ENCODE results near the gene BCL2. TPM values are rescaled to one million over a fixed set of nuclear protein-coding genes. Genes with fewer than 3 reads are reported as not detected.

Gene BCL2
- total RNA-seq, 1 donor, result 78.2 TPM

DNA sequence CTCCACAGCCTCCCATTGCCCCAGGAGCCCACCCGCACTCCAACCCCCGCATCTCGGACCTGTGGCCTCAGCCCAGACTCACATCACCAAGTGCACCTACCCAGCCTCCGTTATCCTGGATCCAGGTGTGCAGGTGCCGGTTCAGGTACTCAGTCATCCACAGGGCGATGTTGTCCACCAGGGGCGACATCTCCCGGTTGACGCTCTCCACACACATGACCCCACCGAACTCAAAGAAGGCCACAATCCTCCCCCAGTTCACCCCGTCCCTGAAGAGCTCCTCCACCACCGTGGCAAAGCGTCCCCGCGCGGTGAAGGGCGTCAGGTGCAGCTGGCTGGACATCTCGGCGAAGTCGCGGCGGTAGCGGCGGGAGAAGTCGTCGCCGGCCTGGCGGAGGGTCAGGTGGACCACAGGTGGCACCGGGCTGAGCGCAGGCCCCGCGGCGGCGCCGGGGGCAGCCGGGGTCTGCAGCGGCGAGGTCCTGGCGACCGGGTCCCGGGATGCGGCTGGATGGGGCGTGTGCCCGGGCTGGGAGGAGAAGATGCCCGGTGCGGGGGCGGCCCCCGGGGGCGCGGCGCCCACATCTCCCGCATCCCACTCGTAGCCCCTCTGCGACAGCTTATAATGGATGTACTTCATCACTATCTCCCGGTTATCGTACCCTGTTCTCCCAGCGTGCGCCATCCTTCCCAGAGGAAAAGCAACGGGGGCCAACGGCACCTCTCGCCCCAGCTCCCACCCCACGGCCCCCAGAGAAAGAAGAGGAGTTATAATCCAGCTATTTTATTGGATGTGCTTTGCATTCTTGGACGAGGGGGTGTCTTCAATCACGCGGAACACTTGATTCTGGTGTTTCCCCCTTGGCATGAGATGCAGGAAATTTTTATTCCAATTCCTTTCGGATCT is 1.3 kb downstream of the BCL2 start:
- Histone ChIP-seq H3K4me1 (ENCODE audit: insufficient read depth, low read length) (peaks cover 59% of the 10 kb centered on the region), H3K27me3 (ENCODE audit: insufficient read depth, low read length) (no peaks in the 10 kb centered on the region), H3K4me3 (ENCODE audit: low read length) (peak overlapping the region; percentile 62), H3K9me3 (ENCODE audit: low read depth, low read length) (no peaks in the 10 kb centered on the region)

DNA sequence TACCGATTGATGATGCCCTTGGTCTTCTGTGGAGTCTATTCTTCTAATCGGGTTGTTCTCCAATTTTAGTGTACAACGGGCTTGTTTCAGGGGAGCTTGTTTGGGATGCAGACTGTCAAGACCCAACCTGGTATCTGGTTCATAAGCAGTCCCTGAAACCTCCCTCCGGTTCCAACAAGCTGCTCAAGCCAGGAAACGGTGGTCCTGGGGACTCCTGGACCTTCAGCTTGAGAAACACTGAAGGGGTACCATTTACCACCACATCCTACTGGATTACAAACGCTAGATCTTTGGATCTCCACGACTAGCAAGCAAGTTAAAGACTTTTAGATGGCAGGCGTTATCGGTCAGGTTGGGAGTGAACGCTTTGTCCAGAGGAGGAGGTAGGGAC is 2.0 kb downstream of the BCL2 start:
- no peaks in the 10 kb centered on the region for H3K9me3 ChIP-seq (ENCODE audit: low read depth, low read length)
- peaks cover 59% of the 10 kb centered on the region for H3K4me1 ChIP-seq (ENCODE audit: insufficient read depth, low read length)
- peak overlapping the region; percentile 62 for H3K4me3 ChIP-seq (ENCODE audit: low read length)
- no peaks in the 10 kb centered on the region for H3K27me3 ChIP-seq (ENCODE audit: insufficient read depth, low read length)

DNA sequence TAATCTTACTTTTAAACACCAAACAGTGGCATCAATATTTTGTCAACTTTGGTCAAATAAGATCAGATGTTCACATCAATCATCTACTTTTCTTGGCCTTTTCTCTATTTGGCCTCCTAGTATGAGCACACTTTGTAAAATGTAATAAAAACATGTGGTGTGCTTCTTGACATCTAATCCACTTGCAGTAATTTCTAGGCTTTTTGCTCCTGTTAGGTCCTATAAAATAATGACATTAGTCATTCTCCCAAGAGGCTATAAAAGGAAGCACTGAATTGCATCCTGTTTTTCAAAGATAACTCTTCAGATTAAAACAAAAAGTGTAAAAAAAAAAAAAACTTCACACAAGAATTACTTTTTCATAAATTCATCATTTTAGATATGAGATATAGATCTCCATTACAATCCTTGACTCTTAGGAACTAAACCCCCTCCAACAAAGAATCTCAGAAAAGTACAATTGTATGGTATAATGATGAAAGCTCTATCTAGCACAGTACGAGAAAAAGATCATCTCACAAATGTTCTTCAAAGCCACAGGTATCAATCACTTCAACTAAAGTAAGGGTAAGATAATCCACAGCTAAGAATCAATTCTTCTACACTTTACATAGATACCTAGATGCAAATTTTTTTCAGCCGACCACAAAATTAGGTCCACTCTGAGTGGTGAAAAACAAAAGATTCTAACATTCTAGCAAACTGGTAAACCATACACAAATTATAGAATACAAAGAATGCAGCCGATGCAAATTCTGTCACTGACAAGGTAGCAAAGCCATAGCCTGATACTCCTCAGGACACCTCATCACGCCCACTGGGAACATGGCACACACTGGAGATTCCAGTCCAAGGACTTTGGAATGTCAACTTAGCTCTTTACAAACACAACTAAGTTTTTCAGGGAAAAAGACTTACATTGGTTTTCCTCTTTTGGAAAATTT is 2.7 kb downstream of the BCL2 start:
- Histone ChIP-seq H3K9me3 (ENCODE audit: low read depth, low read length) (no peaks in the 10 kb centered on the region), H3K4me3 (ENCODE audit: low read length) (peak overlapping the region; percentile 62), H3K27me3 (ENCODE audit: insufficient read depth, low read length) (no peaks in the 10 kb centered on the region), H3K4me1 (ENCODE audit: insufficient read depth, low read length) (peaks cover 56% of the 10 kb centered on the region)

DNA sequence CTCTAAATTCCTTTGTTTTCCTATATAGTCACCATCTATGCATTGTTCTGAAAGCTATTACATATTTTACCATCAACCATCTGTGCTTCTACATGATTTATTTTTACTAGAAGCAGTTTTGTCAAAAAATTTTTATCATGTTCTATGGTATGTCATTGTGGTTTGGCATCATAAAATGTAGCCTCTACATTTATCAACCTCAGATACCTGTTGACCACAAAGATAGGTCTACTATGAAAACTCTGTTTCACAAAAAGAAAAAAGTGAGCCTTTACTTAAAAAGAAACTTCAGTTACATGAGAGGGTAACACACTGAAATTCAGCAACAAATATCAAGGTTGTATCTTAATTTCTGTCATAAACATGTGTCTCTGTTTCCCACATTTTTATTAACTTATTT is 3.7 kb downstream of the BCL2 start:
- no peak overlapping the region for H3K4me3 ChIP-seq (ENCODE audit: low read length)

DNA sequence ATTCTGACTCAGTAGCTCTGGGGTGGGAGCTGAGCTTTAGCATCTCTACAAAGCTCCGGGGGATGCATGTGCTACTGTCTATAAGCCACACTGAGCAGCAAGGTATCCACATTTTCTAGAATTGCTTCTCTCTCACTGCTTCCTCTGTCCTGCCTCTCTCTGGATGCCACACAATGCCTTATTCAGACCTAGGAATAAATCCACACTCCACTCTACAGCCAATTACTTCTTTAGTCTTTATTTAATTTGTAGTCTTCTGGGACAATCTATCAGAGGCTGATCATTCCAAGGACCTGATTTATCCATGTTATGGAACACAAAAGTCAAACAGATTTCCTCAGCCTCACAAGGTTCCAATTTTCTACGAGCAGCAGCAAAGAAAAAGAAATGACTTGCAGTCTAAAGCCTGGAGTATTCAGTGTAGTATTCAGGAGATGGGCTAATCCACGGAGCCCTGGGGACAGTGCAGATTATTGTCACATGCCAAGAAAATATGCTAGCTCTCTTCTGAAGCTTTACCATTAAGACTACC is 4.4 kb downstream of the BCL2 start:
- H3K4me1 ChIP-seq (ENCODE audit: insufficient read depth, low read length), result peaks cover 51% of the 10 kb centered on the region

More for the DNA sequence above, 3.7 kb downstream of the BCL2 start:
- no peaks in the 10 kb centered on the region for H3K9me3 ChIP-seq (ENCODE audit: low read depth, low read length)
- H3K4me1 ChIP-seq (ENCODE audit: insufficient read depth, low read length), result peaks cover 54% of the 10 kb centered on the region
- H3K27me3 ChIP-seq (ENCODE audit: insufficient read depth, low read length), result no peaks in the 10 kb centered on the region

DNA sequence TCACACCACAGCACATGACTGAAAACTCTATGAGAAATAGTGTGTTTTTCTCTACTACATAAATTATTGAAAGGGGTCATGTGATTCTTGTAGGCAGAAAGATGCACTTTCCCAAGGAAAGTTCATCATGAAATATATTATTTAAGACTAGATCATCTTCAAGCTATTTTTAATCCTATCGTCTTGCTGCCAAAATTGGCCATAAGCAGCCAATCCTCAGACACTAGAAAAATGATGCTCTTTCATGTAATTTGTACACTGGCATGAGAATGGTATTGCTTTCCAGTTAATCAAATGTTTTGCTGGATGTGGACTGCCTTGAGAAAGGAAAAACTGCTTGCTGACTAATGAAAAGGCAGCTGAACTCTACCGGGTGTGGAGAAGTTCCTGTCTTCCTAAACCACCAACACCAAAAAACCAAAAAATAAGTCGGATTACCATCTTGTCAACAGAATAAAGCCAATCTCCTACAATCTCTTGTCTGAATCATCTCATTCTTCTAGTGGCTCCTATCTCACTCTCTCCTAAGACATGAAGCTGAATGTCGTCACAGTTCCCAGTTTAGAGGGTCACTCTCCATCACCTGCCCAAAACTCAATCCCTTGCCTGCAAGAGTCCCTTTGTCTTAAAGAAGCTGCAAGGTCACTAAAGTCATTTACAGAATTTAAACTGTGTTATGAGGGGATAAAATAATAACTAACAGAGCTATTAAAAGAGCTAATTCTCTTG is 5.3 kb downstream of the BCL2 start:
- Histone ChIP-seq H3K4me3 (ENCODE audit: low read length) (no peak overlapping the region), H3K4me1 (ENCODE audit: insufficient read depth, low read length) (peaks cover 58% of the 10 kb centered on the region), H3K27me3 (ENCODE audit: insufficient read depth, low read length) (no peaks in the 10 kb centered on the region)

More for the DNA sequence above, 4.4 kb downstream of the BCL2 start:
- no peak overlapping the region for H3K4me3 ChIP-seq (ENCODE audit: low read length)
- H3K9me3 ChIP-seq (ENCODE audit: low read depth, low read length), result no peaks in the 10 kb centered on the region
- no peaks in the 10 kb centered on the region for H3K27me3 ChIP-seq (ENCODE audit: insufficient read depth, low read length)

DNA sequence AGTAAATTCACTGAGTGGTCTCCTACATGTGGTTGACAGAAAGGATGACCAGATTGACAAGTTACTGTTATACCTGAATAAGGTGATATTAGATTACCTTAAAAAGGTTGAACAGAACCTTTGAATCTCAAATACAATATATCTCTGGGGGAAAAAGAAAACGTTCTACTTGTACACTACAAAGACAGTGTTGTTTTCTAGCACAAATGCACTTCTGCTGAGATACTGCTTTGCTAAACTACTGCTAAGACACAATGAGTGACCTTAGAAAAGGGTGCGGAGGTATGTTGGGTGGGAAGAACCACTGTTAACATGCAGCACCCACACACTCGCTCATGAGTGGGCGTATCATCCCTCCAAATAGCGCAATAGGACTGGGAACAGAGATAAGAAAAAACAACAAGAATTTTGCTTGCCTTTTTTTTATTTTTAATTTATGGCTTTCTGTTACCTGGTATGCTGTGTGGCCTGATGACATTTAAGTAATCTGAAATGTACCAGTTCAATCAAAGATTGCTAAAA is 6.1 kb downstream of the BCL2 start:
- Histone ChIP-seq H3K27me3 (ENCODE audit: insufficient read depth, low read length) (no peaks in the 10 kb centered on the region), H3K4me3 (ENCODE audit: low read length) (no peak overlapping the region), H3K9me3 (ENCODE audit: low read depth, low read length) (no peaks in the 10 kb centered on the region), H3K4me1 (ENCODE audit: insufficient read depth, low read length) (peaks cover 58% of the 10 kb centered on the region)

More for the DNA sequence above, 5.3 kb downstream of the BCL2 start:
- no peaks in the 10 kb centered on the region for H3K9me3 ChIP-seq (ENCODE audit: low read depth, low read length)

DNA sequence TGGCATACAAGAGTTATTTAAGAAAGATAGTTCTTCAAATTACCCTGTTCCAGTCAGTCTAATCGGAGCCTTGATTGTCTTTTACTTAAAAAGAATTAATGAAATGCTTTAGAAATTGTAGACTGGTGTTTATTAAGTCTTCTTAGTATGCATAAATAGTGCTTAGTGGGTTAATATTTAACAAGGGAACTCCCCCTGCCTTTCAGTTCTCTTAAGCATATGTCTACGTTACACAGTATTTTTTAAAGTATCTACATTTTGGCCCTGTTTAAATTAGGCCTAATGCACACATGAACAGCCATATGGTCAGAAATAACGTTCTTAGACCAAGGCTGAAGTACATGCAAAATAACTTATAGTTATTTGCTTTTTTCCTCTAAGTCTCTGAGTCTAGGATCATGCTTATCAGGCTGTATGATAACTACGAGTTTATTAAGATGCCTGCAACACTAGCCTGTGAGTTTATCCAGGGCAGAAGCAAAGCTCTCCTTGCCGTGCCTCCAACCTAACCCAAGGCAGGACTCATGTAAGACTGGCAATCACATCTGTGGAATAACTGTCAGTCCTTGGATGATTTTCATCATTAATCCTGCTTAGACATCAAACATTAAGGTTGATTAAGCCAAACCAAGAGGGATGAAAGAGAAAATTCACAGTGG is 6.7 kb downstream of the BCL2 start:
- no peaks in the 10 kb centered on the region for H3K27me3 ChIP-seq (ENCODE audit: insufficient read depth, low read length)
- no peaks in the 10 kb centered on the region for H3K9me3 ChIP-seq (ENCODE audit: low read depth, low read length)
- no peak overlapping the region for H3K4me3 ChIP-seq (ENCODE audit: low read length)
- peaks cover 56% of the 10 kb centered on the region for H3K4me1 ChIP-seq (ENCODE audit: insufficient read depth, low read length)

DNA sequence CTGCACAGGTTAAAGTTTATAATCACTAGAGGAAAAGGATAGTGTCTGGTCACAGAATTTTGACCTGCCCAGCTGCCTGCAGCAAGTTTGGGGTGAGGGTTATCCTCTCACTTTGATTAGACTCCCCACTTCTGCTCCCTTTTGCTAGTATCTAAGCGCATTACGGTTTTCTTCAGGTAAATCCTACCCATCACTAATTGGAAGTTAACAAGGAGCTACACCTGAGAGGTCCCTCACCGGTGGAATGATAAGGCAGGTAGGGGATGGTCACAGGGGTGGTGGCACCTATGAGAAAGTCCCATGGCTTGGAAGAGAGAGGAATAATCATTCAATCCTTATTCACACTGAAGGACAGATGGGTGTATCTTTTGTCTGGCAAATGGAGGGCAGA is 7.6 kb downstream of the BCL2 start:
- Histone ChIP-seq H3K27me3 (ENCODE audit: insufficient read depth, low read length) (no peaks in the 10 kb centered on the region), H3K4me3 (ENCODE audit: low read length) (peak overlapping the region; percentile 2), H3K4me1 (ENCODE audit: insufficient read depth, low read length) (peaks cover 54% of the 10 kb centered on the region), H3K9me3 (ENCODE audit: low read depth, low read length) (no peaks in the 10 kb centered on the region)

DNA sequence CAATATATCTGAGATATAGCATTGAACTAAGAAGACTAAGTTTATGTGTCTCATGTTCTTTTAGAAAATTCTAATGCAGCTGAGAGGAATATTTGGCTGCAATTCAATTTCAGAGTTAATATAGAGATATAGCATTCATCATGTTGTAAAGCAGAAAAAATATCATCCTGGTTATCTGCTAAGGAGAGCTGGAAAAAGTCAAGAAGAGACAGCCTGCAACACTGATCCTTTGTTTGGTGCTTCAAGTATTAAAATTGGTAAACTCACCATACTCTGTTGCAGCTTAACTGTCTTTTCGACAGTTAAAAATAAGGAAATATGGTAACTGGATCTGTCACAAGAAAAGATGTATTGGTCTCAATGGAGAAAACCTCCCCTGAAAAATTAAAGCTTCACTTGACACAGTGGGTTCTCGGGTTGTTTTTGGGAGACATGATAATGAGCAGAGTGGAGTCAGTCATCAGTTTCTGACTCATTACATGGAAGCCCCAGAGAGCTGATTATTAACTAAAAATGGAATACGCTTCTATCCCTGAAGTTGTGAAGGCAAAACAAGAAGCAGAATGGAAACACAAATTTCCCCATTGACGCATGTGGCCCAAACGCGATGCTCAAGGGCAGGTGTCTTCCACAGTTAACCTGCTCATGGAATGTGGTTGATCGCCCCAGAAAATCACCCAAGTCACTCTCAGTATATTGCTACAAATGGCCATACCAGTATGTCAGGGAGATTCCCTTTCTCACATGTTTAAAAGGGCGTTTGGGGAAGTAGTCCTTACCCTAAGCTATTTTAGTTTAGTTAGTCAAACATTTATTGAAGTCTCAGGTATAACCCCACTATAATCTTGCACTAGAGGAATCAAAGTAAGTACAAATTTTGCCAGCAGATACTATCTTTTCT is 8.2 kb downstream of the BCL2 start:
- Histone ChIP-seq H3K27me3 (ENCODE audit: insufficient read depth, low read length) (no peaks in the 10 kb centered on the region), H3K4me1 (ENCODE audit: insufficient read depth, low read length) (peaks cover 59% of the 10 kb centered on the region), H3K9me3 (ENCODE audit: low read depth, low read length) (no peaks in the 10 kb centered on the region), H3K4me3 (ENCODE audit: low read length) (no peak overlapping the region)

DNA sequence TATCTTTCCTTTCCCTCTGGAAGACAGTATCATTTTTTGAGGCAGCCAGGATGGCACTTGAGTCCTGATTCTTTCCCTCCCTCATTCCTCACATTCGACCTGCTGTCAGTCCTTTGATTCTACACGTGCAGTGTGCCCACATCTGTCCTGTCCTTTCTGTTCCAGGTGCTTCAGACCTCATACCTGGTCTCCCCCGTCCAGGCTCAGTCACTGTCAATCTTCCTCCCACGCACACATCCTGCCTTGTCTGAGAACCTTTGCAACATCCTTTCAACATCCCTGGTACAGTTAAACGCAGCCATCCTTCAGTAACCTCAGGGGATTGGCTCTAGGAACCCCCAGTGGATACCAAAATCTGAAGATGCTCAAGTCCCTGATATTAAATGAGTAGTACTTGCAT is 10.1 kb downstream of the BCL2 start:
- Histone ChIP-seq H3K4me1 (ENCODE audit: insufficient read depth, low read length) (peaks cover 58% of the 10 kb centered on the region), H3K9me3 (ENCODE audit: low read depth, low read length) (no peaks in the 10 kb centered on the region), H3K27me3 (ENCODE audit: insufficient read depth, low read length) (no peaks in the 10 kb centered on the region), H3K4me3 (ENCODE audit: low read length) (no peak overlapping the region)

DNA sequence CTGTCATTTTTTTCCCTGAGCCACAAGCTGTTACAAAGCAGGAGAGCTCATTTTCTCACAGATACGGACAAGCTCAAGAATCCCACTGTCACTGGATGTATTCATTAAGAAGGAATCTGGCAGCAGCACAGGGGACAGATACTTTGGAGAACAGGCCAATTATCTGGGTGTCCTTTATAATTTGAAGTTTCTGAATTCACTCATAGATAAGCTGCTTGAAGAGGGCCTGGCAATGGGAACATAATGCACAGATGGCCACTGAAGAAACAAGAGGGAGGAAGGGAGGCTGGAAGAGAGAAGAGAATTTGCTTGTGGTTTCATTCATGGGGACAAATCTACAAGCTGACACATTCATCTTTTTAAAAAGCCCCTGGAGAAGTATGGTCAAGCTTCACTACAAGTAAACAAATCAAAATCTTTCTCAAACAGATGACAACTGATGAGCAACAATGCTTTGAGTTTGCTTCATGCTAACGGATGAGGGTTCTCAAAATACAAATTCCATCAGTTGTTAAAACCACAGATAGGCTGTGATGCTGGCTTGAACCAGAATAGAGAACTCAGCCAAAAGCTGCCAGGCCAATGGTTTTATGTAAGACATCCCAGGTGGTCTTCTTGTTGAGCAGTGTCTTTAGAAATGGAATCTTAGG is 11.9 kb downstream of the BCL2 start:
- Histone ChIP-seq H3K4me3 (ENCODE audit: low read length) (no peak overlapping the region), H3K27me3 (ENCODE audit: insufficient read depth, low read length) (no peaks in the 10 kb centered on the region), H3K4me1 (ENCODE audit: insufficient read depth, low read length) (peaks cover 61% of the 10 kb centered on the region), H3K9me3 (ENCODE audit: low read depth, low read length) (no peaks in the 10 kb centered on the region)
